ENCODE measurements around the gene SLC27A4. TPM values are rescaled to one million over a fixed set of nuclear protein-coding genes. Genes with fewer than 3 reads are reported as not detected.

SLC27A4 gene
- total RNA-seq, 6 experiments from 2014 or later = 21.1 to 31.1 (median 23.2) TPM

GRCh38 chr9:128384801-128385495 is 44.6 kb downstream of the SLC27A4 start:
- no peaks in the 10 kb centered on the region for H3K9me3 Mint-ChIP-seq
- no peak overlapping the region for H3K4me3 Mint-ChIP-seq
- no peak for DNase-seq
- peaks cover 5% of the 10 kb centered on the region; the same call in 1 of the 2 replicates for H3K36me3 Mint-ChIP-seq (ENCODE audit: low read depth)
- no peak overlapping the region for H3K27ac Mint-ChIP-seq
- no peak for TF ChIP-seq CTCF (IDR thresholded peaks at IDR 0.05)
- no peaks in the 10 kb centered on the region; the same call in 1 of the 2 replicates for H3K27me3 Mint-ChIP-seq (ENCODE audit: insufficient read depth)
- H3K4me1 Mint-ChIP-seq (ENCODE audit: low read depth) = peaks cover 6% of the 10 kb centered on the region; the same call in 1 of the 2 replicates

GRCh38 chr9:128385496-128386460 is 45.5 kb downstream of the SLC27A4 start:
- Mint-ChIP-seq H3K27me3 (ENCODE audit: insufficient read depth) (no peaks in the 10 kb centered on the region; the same call in 1 of the 2 replicates), H3K4me1 (ENCODE audit: low read depth) (peaks cover 6% of the 10 kb centered on the region; the same call in 1 of the 2 replicates), H3K4me3 (no peak overlapping the region), H3K27ac (no peak overlapping the region), H3K36me3 (ENCODE audit: low read depth) (peaks cover 5% of the 10 kb centered on the region; the same call in 1 of the 2 replicates), H3K9me3 (no peaks in the 10 kb centered on the region)
- no peak for TF ChIP-seq CTCF (IDR thresholded peaks at IDR 0.05)
- DNase-seq = no peak

- Mint-ChIP-seq H3K27ac (no peak overlapping the region), H3K4me1 (ENCODE audit: low read depth) (peaks cover 6% of the 10 kb centered on the region; the same call in 1 of the 2 replicates), H3K36me3 (ENCODE audit: low read depth) (peaks cover 9% of the 10 kb centered on the region), H3K9me3 (no peaks in the 10 kb centered on the region), H3K4me3 (no peak overlapping the region), H3K27me3 (ENCODE audit: insufficient read depth) (no peaks in the 10 kb centered on the region; the same call in 1 of the 2 replicates)
- DNase-seq = no peak
- no peak for TF ChIP-seq CTCF (IDR thresholded peaks at IDR 0.05)
These were observed 47.8 kb downstream of the SLC27A4 start for GRCh38 chr9:128388150-128388549.

- Mint-ChIP-seq H3K4me1 (ENCODE audit: low read depth) (peaks cover 12% of the 10 kb centered on the region), H3K27me3 (ENCODE audit: insufficient read depth) (no peaks in the 10 kb centered on the region; the same call in 1 of the 2 replicates), H3K36me3 (ENCODE audit: low read depth) (peaks cover 4% of the 10 kb centered on the region), H3K9me3 (no peaks in the 10 kb centered on the region), H3K27ac (no peak overlapping the region), H3K4me3 (no peak overlapping the region)
- TF ChIP-seq CTCF (IDR thresholded peaks at IDR 0.05) = no peak
- DNase-seq = no peak
These were observed 49.2 kb downstream of the SLC27A4 start for GRCh38 chr9:128389395-128390149.
